Esophagus (tissue), 2 donors: Measurements from ENCODE around the gene XPO6. TPM values are rescaled to one million over a fixed set of nuclear protein-coding genes. Genes with fewer than 3 reads are reported as not detected.
A peak's percentile ranks its signal among the peaks of the same experiment; 100 is the strongest.

Source experiments
- H3K27ac ChIP-seq, 2 donors: one replicate each; pipeline ENCODE4 v1.5.1; 2013; ENCODE audit warnings: low read depth in 2 of 2, mild to moderate bottlenecking in 2 of 2, inconsistent platforms in 1 of 2, low read length in 1 of 2, moderate library complexity in 1 of 2
- H3K27me3 ChIP-seq, 2 donors: one replicate each; pipeline ENCODE4 v1.6.1; 2013; ENCODE audit warnings: low read length in 2 of 2, control low read depth in 1 of 2, mild to moderate bottlenecking in 1 of 2; ENCODE audit not compliant: insufficient read depth in 2 of 2, control insufficient read depth in 1 of 2
- H3K36me3 ChIP-seq, 2 donors: one replicate each; pipeline ENCODE4 v1.6.1; 2013; ENCODE audit warnings: low read length in 1 of 2; ENCODE audit not compliant: control insufficient read depth in 2 of 2, insufficient read depth in 2 of 2
- H3K4me1 ChIP-seq, 2 donors: one replicate each; pipeline ENCODE4 v1.6.1; 2013; ENCODE audit warnings: low read length in 1 of 2; ENCODE audit not compliant: control insufficient read depth in 2 of 2, insufficient read depth in 2 of 2
- H3K4me3 ChIP-seq, 2 donors: one replicate each; pipeline ENCODE4 v1.5.1; 2013; ENCODE audit warnings: low read length in 2 of 2, mild to moderate bottlenecking in 2 of 2, low read depth in 1 of 2, moderate library complexity in 1 of 2
- H3K9me3 ChIP-seq, 2 donors: one replicate each; pipeline ENCODE4 v1.6.1; 2013; ENCODE audit warnings: mild to moderate bottlenecking in 2 of 2, low read depth in 1 of 2, low read length in 1 of 2, moderate library complexity in 1 of 2; ENCODE audit not compliant: control insufficient read depth in 2 of 2, insufficient read depth in 1 of 2
- WGBS, 2 donors: extraction: QIAGEN DNeasy Blood & Tissue Kit; methylation state at CpG; one replicate each; pipeline ENCODE4 v1.1.7; 2013; 5-methylcytosine and 5-hydroxymethylcytosine counted together
- polyA plus RNA-seq, 2 donors: library from polyadenylated mRNA; stranded (reverse); fragments of 200-250 nt; gene quantifications; one replicate each; pipeline ENCODE4 v1.2.3, GENCODE V29; 2013
- donor health status: healthy with polysubstance abuse.
- donor health status: Bipolar disorder and iron deficiency.

The XPO6 gene
- polyA plus RNA-seq, 2 donors, result 50.6 to 52.1 TPM

GRCh38 chr16:28092721-28093384 lies 118.9 kb downstream of the XPO6 start:
- Histone ChIP-seq H3K27ac (peak overlapping the region; percentile 62 to 86), H3K36me3 (peaks cover under 1 to 3% of the 10 kb centered on the region in 2 donors)
- 50 to 63% methylated on average over 17 of the region's 17 CpGs for WGBS, 2 donors

GRCh38 chr16:28091656-28092055 lies 120.1 kb downstream of the XPO6 start:
- Histone ChIP-seq H3K27ac (no peak overlapping the region), H3K27me3 (no peaks in the 10 kb centered on the region), H3K36me3 (no peaks in the 10 kb centered on the region), H3K4me1 (peaks cover 3 to 15% of the 10 kb centered on the region in 2 donors), H3K9me3 (no peaks in the 10 kb centered on the region), H3K4me3 (no peak overlapping the region)
- 83 to 85% methylated on average over 12 of the region's 12 CpGs for whole genome bisulfite sequencing, 2 donors

More at GRCh38 chr16:28092721-28093384, 118.9 kb downstream of the XPO6 start:
- no peak overlapping the region for H3K4me3 ChIP-seq
- H3K4me1 ChIP-seq, result peaks cover 3 to 21% of the 10 kb centered on the region in 2 donors
- H3K27me3 ChIP-seq, result no peaks in the 10 kb centered on the region
- H3K9me3 ChIP-seq, result no peaks in the 10 kb centered on the region

GRCh38 chr16:28090646-28091377 lies 121.0 kb downstream of the XPO6 start:
- 78 to 79% methylated on average over 19 of the region's 19 CpGs for WGBS, 2 donors
- Histone ChIP-seq H3K27ac (peak overlapping the region in 1 of 2 donors; percentile 16), H3K9me3 (no peaks in the 10 kb centered on the region), H3K36me3 (no peaks in the 10 kb centered on the region), H3K4me3 (no peak overlapping the region), H3K4me1 (peaks cover 3 to 13% of the 10 kb centered on the region in 2 donors), H3K27me3 (no peaks in the 10 kb centered on the region)

DNA sequence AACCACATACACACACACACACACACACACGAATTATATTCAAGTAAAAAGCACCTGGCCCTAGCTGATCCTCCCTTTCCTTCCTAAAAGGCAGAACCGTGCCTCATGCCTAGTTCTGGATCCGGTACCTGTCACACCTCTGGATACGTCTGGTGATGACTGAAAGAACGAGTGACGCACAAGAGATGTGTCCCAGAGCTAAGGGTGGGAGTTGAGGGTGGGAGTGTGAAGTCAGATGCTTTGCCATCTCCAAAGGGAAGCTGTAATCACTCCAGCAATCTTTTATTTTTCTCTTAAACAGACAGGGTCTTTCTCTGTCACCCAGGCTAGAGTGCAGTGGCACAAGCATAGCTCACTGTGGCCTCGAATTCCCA lies 121.8 kb downstream of the XPO6 start:
- no peak overlapping the region for H3K4me3 ChIP-seq
- H3K9me3 ChIP-seq, result no peaks in the 10 kb centered on the region
- 81 to 85% methylated on average over 7 of the region's 7 CpGs for WGBS, 2 donors
- no peaks in the 10 kb centered on the region for H3K27me3 ChIP-seq
- no peak overlapping the region for H3K27ac ChIP-seq
- no peaks in the 10 kb centered on the region for H3K36me3 ChIP-seq
- peaks cover 3 to 15% of the 10 kb centered on the region in 2 donors for H3K4me1 ChIP-seq

- Histone ChIP-seq H3K9me3 (no peaks in the 10 kb centered on the region), H3K4me1 (peaks cover 3 to 19% of the 10 kb centered on the region in 2 donors), H3K27ac (no peak overlapping the region), H3K4me3 (no peak overlapping the region), H3K36me3 (no peaks in the 10 kb centered on the region), H3K27me3 (no peaks in the 10 kb centered on the region)
- 94 to 96% methylated on average over 3 of the region's 3 CpGs for WGBS, 2 donors
Observed at GRCh38 chr16:28089205-28089991, 122.4 kb downstream of the XPO6 start.

GRCh38 chr16:28087675-28088300 lies 124.0 kb downstream of the XPO6 start:
- H3K27me3 ChIP-seq, result no peaks in the 10 kb centered on the region
- no peaks in the 10 kb centered on the region for H3K9me3 ChIP-seq
- 84 to 88% methylated on average over 7 of the region's 7 CpGs for WGBS, 2 donors
- no peak overlapping the region for H3K4me3 ChIP-seq
- peaks cover under 1 to 19% of the 10 kb centered on the region in 2 donors for H3K4me1 ChIP-seq
- H3K36me3 ChIP-seq, result no peaks in the 10 kb centered on the region
- no peak overlapping the region for H3K27ac ChIP-seq

- peaks cover 0 to 20% of the 10 kb centered on the region in 2 donors for H3K4me1 ChIP-seq
- H3K27me3 ChIP-seq, result no peaks in the 10 kb centered on the region
- 91% methylated on average over 8 of the region's 8 CpGs for WGBS, 2 donors
Observed at GRCh38 chr16:28087140-28087660, 124.6 kb downstream of the XPO6 start.

DNA sequence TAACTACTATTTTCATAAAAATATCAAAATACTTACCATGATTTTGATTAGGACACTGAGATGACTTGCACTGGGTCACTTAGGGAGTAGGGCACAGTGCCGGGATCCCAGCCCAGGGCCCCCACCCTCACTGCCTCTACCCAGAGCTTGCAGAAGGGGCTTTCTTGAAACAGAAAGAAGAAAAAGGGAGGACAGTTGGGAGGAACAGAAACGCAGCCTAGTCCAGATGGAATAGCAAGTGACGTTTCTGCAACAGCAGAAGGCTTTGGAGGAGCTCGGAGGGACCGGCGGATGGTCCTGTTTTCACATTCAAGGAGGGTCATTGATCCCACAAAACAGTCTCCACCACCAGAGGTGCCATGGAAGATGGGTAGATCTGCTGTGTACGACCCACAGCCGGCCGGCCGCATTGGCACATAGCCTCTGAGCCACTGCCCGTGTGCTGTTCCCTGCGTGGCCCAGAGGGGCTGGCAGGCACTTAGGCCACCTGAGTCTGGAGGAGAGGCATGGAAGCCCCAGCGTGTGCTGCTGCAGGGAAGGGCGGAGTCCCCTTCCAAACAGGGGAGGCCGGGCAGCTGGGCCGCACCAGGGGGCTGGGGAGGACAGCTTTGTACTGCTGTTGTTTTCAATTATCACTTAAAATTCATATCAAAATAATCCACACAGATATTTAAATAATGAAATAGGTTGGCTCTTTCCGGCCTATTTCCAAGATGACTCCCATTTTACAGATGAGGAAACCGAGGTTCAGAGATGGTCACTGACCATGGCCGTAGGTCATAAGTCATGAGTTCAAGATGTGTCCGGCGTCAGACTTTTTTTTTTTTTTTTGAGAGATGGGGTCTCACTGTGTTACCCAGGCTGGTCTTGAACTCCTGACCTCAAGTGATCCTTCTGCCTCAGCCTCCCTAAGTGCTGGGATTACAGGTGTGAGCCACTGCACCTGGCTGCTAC lies 125.3 kb downstream of the XPO6 start:
- Histone ChIP-seq H3K27me3 (no peaks in the 10 kb centered on the region), H3K4me3 (no peak overlapping the region), H3K4me1 (peaks cover 0 to 18% of the 10 kb centered on the region in 2 donors), H3K27ac (no peak overlapping the region), H3K9me3 (no peaks in the 10 kb centered on the region), H3K36me3 (no peaks in the 10 kb centered on the region)
- 86% methylated on average over 21 of the region's 21 CpGs for WGBS, 2 donors

More at GRCh38 chr16:28087140-28087660, 124.6 kb downstream of the XPO6 start:
- Histone ChIP-seq H3K9me3 (no peaks in the 10 kb centered on the region), H3K36me3 (no peaks in the 10 kb centered on the region), H3K27ac (no peak overlapping the region), H3K4me3 (no peak overlapping the region)
